GM12865 (cell line): ENCODE data around the gene ALDH3B1.
"Not testable (repeated sequence)": the region's sequence is repeated elsewhere in the genome, so short reads cannot be mapped to it uniquely, and the experiment has no call there.

Experiments
- DNase-seq: peaks from one replicate; pipeline ENCODE4 v3.0.0; 2010; ENCODE audit warnings: low read depth
- H3K4me3 ChIP-seq: 2 replicates; pipeline ENCODE4 v1.5.1; 2011; ENCODE audit warnings: mild to moderate bottlenecking, low read depth, low read length, control low read depth
- CTCF ChIP-seq: IDR thresholded peaks from 2 replicates; pipeline ENCODE4 v1.5.1; 2011; ENCODE audit warnings: low read length, control low read depth, low read depth, inconsistent platforms; ENCODE audit not compliant: insufficient read depth; ENCODE audit errors: missing control alignments

Gene ALDH3B1, protein sequence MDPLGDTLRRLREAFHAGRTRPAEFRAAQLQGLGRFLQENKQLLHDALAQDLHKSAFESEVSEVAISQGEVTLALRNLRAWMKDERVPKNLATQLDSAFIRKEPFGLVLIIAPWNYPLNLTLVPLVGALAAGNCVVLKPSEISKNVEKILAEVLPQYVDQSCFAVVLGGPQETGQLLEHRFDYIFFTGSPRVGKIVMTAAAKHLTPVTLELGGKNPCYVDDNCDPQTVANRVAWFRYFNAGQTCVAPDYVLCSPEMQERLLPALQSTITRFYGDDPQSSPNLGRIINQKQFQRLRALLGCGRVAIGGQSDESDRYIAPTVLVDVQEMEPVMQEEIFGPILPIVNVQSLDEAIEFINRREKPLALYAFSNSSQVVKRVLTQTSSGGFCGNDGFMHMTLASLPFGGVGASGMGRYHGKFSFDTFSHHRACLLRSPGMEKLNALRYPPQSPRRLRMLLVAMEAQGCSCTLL

DNA sequence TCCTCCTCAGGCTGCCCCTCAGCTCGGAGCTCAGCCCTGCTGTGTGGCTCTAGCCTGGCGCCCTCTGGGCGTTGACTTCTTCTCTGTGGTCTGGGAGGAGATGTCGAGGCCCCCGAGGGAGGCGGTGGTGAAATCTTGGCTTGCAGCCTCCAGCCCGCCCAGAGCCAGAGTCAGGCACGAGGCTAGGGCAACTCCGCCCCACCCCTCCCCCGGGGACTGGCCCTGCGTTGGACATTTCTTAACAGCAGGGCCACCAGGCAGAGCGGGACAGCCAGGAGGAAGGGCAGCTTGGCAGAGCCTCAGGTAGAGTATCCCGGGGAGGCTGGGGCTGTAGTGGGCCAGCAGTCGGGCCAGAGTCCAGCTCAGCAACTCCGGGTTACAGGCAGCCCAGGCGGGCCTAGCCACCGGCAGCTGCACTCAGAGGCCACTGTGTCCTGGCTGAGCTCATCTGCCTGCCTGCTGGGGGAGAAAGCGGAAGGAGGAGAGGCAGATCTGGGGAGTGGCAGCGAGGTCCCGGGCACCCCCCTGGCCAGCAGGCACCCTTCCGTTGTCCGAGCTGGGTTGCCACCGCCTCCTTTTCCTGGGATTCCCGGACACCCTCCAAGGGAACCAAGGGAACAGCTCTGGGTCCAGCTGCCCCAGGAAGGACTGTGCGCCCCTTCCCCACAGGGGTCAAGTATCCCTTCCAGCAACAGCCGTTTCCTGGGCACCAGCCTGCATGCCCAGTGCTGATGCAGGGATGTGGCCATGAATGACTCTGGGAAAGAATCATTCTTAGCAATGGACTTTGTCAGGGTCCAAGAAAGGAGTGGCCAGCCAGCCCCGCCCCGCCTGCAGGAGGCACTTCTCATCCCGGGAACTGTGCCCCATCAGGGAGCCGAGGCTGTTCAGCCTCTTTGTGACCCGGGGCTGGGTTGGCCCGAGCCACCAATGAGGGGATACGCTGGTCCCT, at the start of gene ALDH3B1:
ALDH3B1 (plus strand) TSS at position 238 of the 952 bp plus-strand sequence. CDS start 4,971 bp downstream, outside the sequence.
- DNase-seq, result peak; percentile 34
- TF ChIP-seq CTCF, result no peak
- no peak within 1 kb of the TSS for H3K4me3 ChIP-seq

- not testable (repeated sequence) for H3K4me3 ChIP-seq, DNase-seq
Measured at GRCh38 chr11:67963217-67963616, 46.9 kb upstream of the ALDH3B1 start.

DNA sequence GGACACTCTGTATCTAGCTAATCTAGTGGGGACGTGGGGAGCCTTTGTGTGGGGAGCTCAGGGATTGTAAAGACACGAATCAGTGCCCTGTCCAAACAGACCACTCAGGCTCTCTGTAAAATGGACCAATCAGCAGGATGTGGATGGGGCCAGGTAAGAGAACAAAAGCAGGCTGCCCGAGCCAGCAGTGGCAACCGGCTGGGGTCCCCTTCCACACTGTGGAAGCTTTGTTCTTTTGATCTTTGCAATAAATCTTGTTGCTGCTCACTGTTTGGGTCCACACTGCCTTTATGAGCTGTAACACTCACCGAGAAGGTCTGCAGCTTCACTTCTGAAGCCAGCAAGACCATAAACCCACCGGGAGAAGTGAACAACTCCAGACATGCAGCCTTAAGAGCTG, 46.2 kb upstream of the ALDH3B1 start:
- DNase-seq, H3K4me3 ChIP-seq: not testable (repeated sequence)

- H3K4me3 ChIP-seq, DNase-seq: not testable (repeated sequence)
Measured at GRCh38 chr11:67964746-67965145, 45.4 kb upstream of the ALDH3B1 start.

GRCh38 chr11:67965830-67966348, 44.2 kb upstream of the ALDH3B1 start:
- not testable (repeated sequence) for H3K4me3 ChIP-seq, DNase-seq

GRCh38 chr11:67974746-67975145, 35.4 kb upstream of the ALDH3B1 start:
- not testable (repeated sequence) for DNase-seq, H3K4me3 ChIP-seq

DNA sequence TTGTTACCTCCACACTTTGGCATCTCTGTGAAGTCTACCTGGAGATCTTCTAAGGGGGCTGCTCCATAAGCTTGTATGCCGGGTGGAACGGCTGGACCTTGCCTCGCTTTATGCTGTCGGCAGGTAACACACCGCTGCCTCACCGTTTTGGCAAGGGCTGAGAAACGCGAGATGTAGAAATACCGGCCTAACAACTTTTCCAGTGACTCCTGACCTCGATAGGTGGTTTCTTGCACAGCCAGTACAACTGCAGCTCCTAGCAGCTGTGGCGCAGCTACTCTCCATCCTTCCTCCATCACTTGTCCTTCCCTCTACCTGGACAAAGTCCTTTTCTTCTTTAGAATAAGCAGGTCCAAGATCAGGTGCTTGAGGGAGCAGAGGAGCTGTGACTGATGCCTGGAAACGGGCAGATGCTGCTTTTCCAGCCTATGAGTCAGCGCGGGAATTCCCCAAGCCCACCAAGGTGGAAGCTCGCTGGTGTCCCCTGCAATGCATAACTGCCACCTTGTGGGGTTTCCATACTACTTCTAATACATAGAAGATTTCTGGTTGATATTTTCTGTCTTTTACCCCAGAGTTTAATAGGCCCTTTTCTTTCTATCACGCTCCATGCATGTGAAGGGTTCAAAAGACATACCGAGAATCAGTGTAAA, 31.2 kb upstream of the ALDH3B1 start:
- DNase-seq, result not testable (repeated sequence)

DNA sequence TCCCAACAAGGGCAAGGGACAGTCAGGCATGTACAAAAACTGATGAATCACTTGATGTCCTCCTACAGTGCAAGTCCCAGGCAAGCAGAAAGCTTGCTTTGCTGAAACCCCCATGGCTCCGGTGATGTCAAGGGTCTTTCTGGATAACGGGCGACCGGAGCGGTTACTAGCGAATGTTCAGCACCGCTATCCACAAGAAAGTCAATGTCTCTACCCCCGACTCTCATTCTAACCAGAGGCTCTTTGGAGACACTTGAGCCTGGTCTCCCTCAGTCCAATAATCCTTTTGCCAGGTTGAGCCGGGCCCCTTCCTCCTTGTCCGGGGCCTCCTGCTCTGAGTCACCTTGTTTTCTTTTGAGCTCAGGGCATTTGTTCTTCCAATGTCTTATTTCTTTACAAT, 28.9 kb upstream of the ALDH3B1 start:
- H3K4me3 ChIP-seq, DNase-seq: not testable (repeated sequence)

More for the DNA sequence above, 31.2 kb upstream of the ALDH3B1 start:
- not testable (repeated sequence) for H3K4me3 ChIP-seq

GRCh38 chr11:67982255-67982857, 27.8 kb upstream of the ALDH3B1 start:
- not testable (repeated sequence) for DNase-seq, H3K4me3 ChIP-seq

GRCh38 chr11:67983951-67984350, 26.2 kb upstream of the ALDH3B1 start:
- TF ChIP-seq CTCF, result no peak
- DNase-seq, result no peak
- H3K4me3 ChIP-seq, result no peak overlapping the region

GRCh38 chr11:67985302-67985701, 24.8 kb upstream of the ALDH3B1 start:
- H3K4me3 ChIP-seq, DNase-seq: not testable (repeated sequence)

GRCh38 chr11:67990546-67991346, 19.4 kb upstream of the ALDH3B1 start:
- not testable (repeated sequence) for H3K4me3 ChIP-seq

GRCh38 chr11:67991347-67992121, 18.6 kb upstream of the ALDH3B1 start:
- H3K4me3 ChIP-seq, DNase-seq: not testable (repeated sequence)

More at GRCh38 chr11:67990546-67991346, 19.4 kb upstream of the ALDH3B1 start:
- peak; percentile 50 for DNase-seq
